ENCODE results near the gene THRA.
"Not testable (repeated sequence)": the region's sequence is repeated elsewhere in the genome, so short reads cannot be mapped to it uniquely, and the experiment has no call there.

DNA sequence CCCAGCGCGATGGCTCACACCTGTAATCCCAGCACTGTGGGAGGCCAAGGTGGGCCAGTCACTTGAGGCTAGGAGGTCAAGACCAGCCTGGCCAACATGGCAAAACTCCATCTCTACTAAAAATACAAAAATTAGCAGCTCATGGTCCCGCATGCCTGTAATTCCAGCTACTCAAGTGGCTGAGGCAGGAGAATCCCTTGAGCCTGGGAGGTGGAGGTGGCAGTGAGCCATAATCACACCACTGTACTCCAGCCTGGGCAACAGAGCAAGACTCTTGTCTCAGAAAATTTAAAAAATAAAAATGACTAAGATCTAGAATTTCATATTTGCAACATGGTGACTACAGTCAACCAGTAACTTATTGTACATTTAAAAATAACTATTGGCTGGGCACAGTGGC, 80.4 kb downstream of the THRA start:
- TF ChIP-seq, protein P1, sequence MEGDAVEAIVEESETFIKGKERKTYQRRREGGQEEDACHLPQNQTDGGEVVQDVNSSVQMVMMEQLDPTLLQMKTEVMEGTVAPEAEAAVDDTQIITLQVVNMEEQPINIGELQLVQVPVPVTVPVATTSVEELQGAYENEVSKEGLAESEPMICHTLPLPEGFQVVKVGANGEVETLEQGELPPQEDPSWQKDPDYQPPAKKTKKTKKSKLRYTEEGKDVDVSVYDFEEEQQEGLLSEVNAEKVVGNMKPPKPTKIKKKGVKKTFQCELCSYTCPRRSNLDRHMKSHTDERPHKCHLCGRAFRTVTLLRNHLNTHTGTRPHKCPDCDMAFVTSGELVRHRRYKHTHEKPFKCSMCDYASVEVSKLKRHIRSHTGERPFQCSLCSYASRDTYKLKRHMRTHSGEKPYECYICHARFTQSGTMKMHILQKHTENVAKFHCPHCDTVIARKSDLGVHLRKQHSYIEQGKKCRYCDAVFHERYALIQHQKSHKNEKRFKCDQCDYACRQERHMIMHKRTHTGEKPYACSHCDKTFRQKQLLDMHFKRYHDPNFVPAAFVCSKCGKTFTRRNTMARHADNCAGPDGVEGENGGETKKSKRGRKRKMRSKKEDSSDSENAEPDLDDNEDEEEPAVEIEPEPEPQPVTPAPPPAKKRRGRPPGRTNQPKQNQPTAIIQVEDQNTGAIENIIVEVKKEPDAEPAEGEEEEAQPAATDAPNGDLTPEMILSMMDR (IDR thresholded peaks at IDR 0.05), result not testable (repeated sequence)
- TF ChIP-seq POLR2A, POLR2AphosphoS5 (IDR thresholded peaks at IDR 0.05): not testable (repeated sequence)
